K562 (cell line): Measurements from ENCODE around the gene H2BK1.

Experiments
- MAFK ChIP-seq: IDR thresholded peaks from 2 replicates; pipeline ENCODE4 v1.6.1; 2011; ENCODE audit warnings: low read length, improper control_type of control experiment
- NR2C2 ChIP-seq, 2 experiments: fragments of 200-800 bp in 1 of 2; sonication (Bioruptor generic) in 1 of 2; sonication (generic) in 1 of 2; formaldehyde crosslinking in 1 of 2; IDR thresholded peaks; 2 replicates each; pipeline versions ENCODE4 v1.6.1 to v1.8.0; 2016 to 2022; ENCODE audit warnings: mild to moderate bottlenecking in 1 of 2, missing compliant biosample characterization in 1 of 2, missing genetic modification characterization in 1 of 2, missing genetic modification reagents in 1 of 2
- TEAD4 ChIP-seq, 2 experiments: sonication (generic) in 1 of 2; formaldehyde crosslinking in 1 of 2; IDR thresholded peaks; 2 replicates each; pipeline versions ENCODE4 v1.6.1 to v1.8.0; 2012 to 2022; ENCODE audit warnings: borderline replicate concordance in 1 of 2, inconsistent platforms in 1 of 2, low read length in 1 of 2, mild to moderate bottlenecking in 1 of 2, missing genetic modification reagents in 1 of 2
- TF ChIP-seq, protein P1 (sequence below), 2 experiments: fragments of 450-650 bp; conservative IDR thresholded peaks; 2 replicates each; pipeline ENCODE4 v1.6.1; 2017; ENCODE audit warnings: mild to moderate bottlenecking in 2 of 2, moderate library complexity in 2 of 2

DNA sequence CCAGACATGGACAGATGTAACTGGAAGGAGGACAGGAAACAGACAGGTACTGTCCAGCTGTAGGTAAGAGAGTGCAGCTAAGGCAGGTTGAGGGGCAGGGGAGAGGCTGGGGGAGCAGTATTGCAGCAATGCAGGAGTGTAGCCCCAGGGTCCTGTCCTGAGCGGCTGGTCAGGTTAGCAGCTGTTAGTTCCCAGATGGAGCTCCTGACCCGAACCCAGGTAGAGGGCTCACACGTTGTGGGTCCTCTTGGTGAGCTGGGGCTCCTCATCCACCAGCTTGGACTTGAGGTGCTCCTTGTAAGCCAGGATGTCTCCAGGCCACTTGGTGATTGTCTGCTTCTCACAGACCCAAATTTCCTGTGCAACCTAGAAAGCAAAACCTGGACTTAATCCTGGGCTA lies 3.5 kb upstream of the H2BK1 start:
- TF ChIP-seq MAFK, result no peak
- TF ChIP-seq, protein P1, sequence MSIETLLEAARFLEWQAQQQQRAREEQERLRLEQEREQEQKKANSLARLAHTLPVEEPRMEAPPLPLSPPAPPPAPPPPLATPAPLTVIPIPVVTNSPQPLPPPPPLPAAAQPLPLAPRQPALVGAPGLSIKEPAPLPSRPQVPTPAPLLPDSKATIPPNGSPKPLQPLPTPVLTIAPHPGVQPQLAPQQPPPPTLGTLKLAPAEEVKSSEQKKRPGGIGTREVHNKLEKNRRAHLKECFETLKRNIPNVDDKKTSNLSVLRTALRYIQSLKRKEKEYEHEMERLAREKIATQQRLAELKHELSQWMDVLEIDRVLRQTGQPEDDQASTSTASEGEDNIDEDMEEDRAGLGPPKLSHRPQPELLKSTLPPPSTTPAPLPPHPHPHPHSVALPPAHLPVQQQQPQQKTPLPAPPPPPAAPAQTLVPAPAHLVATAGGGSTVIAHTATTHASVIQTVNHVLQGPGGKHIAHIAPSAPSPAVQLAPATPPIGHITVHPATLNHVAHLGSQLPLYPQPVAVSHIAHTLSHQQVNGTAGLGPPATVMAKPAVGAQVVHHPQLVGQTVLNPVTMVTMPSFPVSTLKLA (conservative IDR thresholded peaks at IDR 0.05), result no peak
- no peak for TF ChIP-seq NR2C2 (CRISPR knock-in tag; IDR thresholded peaks at IDR 0.05)
- TF ChIP-seq NR2C2 (tag; IDR thresholded peaks at IDR 0.05), result no peak
- TF ChIP-seq TEAD4 (IDR thresholded peaks at IDR 0.05; ENCODE audit: low read length), result no peak
- no peak for TF ChIP-seq TEAD4 (CRISPR knock-in tag; IDR thresholded peaks at IDR 0.05; ENCODE audit: borderline replicate concordance)
